Measurements from ENCODE around the gene HHAT.

GRCh38 chr1:210394281-210394821, 65.6 kb downstream of the HHAT start:
- TF ChIP-seq EZH2 (IDR thresholded peaks at IDR 0.05; ENCODE audit: insufficient read depth, poor library complexity, severe bottlenecking) (no peak), EZH2phosphoT487 (IDR thresholded peaks at IDR 0.05; ENCODE audit: insufficient read depth, low read depth) (no peak)

Data from GM23248 (cell line).